HUES6 (cell line): ENCODE results near the gene MCFD2.

Source experiments
- H3K27ac ChIP-seq: 2 replicates; pipeline ENCODE4 v1.7.0; 2013; ENCODE audit warnings: low read depth, mild to moderate bottlenecking, low read length, inconsistent platforms
- H3K27me3 ChIP-seq: 2 replicates; pipeline ENCODE4 v1.6.1; 2013; ENCODE audit warnings: low read length; ENCODE audit not compliant: control insufficient read depth, insufficient read depth
- H3K36me3 ChIP-seq: 2 replicates; pipeline ENCODE4 v1.6.1; 2013; ENCODE audit warnings: low read length; ENCODE audit not compliant: control insufficient read depth, insufficient read depth
- H3K4me1 ChIP-seq: 2 replicates; pipeline ENCODE4 v1.6.1; 2013; ENCODE audit warnings: low read length; ENCODE audit not compliant: control insufficient read depth, insufficient read depth
- H3K4me3 ChIP-seq: 2 replicates; pipeline ENCODE4 v1.5.1; 2013; ENCODE audit warnings: low read depth, low read length
- H3K9ac ChIP-seq: one replicate; pipeline ENCODE4 v1.6.1; 2013; ENCODE audit warnings: mild to moderate bottlenecking, low read length
- H3K9me3 ChIP-seq: 2 replicates; pipeline ENCODE4 v1.6.1; 2013; ENCODE audit warnings: low read depth, low read length; ENCODE audit not compliant: control insufficient read depth, insufficient read depth

The MCFD2 gene

GRCh38 chr2:46870051-46870839 is 45.4 kb downstream of the MCFD2 start:
- peaks cover 10% of the 10 kb centered on the region; the same call in 1 of the 2 replicates for H3K4me1 ChIP-seq
- H3K36me3 ChIP-seq, result no peaks in the 10 kb centered on the region
- peaks cover 13% of the 10 kb centered on the region; the same call in 1 of the 2 replicates for H3K9me3 ChIP-seq
- no peak overlapping the region for H3K9ac ChIP-seq
- H3K4me3 ChIP-seq, result no peak overlapping the region
- H3K27ac ChIP-seq, result no peak overlapping the region
- H3K27me3 ChIP-seq, result no peaks in the 10 kb centered on the region

GRCh38 chr2:46869621-46870020 is 46.0 kb downstream of the MCFD2 start:
- Histone ChIP-seq H3K9me3 (peaks cover 19% of the 10 kb centered on the region; the same call in 1 of the 2 replicates), H3K4me1 (peaks cover 10% of the 10 kb centered on the region; the same call in 1 of the 2 replicates), H3K4me3 (no peak overlapping the region), H3K36me3 (no peaks in the 10 kb centered on the region), H3K9ac (no peak overlapping the region), H3K27me3 (no peaks in the 10 kb centered on the region), H3K27ac (no peak overlapping the region)

GRCh38 chr2:46866770-46867246 is 48.8 kb downstream of the MCFD2 start:
- no peak overlapping the region for H3K27ac ChIP-seq
- H3K4me1 ChIP-seq, result no peaks in the 10 kb centered on the region
- no peaks in the 10 kb centered on the region for H3K36me3 ChIP-seq
- H3K9me3 ChIP-seq, result peaks cover 13% of the 10 kb centered on the region; the same call in 1 of the 2 replicates
- no peak overlapping the region for H3K4me3 ChIP-seq
- no peaks in the 10 kb centered on the region for H3K27me3 ChIP-seq
- no peak overlapping the region for H3K9ac ChIP-seq

- H3K27ac ChIP-seq, result no peak overlapping the region
- no peak overlapping the region for H3K9ac ChIP-seq
Observed at GRCh38 chr2:46865181-46865970, 50.2 kb downstream of the MCFD2 start.

GRCh38 chr2:46863882-46864281 is 51.7 kb downstream of the MCFD2 start:
- H3K4me3 ChIP-seq, result no peak overlapping the region
- no peak overlapping the region for H3K9ac ChIP-seq
- H3K36me3 ChIP-seq, result no peaks in the 10 kb centered on the region
- no peaks in the 10 kb centered on the region for H3K4me1 ChIP-seq
- H3K9me3 ChIP-seq, result peaks cover 13% of the 10 kb centered on the region; the same call in 1 of the 2 replicates
- no peaks in the 10 kb centered on the region for H3K27me3 ChIP-seq
- no peak overlapping the region for H3K27ac ChIP-seq

More at GRCh38 chr2:46865181-46865970, 50.2 kb downstream of the MCFD2 start:
- Histone ChIP-seq H3K4me1 (no peaks in the 10 kb centered on the region), H3K9me3 (peaks cover 13% of the 10 kb centered on the region; the same call in 1 of the 2 replicates), H3K36me3 (no peaks in the 10 kb centered on the region), H3K27me3 (no peaks in the 10 kb centered on the region), H3K4me3 (no peak overlapping the region)

- H3K4me3 ChIP-seq, result no peak overlapping the region
- no peaks in the 10 kb centered on the region for H3K36me3 ChIP-seq
- H3K9ac ChIP-seq, result no peak overlapping the region
- no peaks in the 10 kb centered on the region for H3K4me1 ChIP-seq
- H3K27ac ChIP-seq, result no peak overlapping the region
- peaks cover 13% of the 10 kb centered on the region; the same call in 1 of the 2 replicates for H3K9me3 ChIP-seq
- H3K27me3 ChIP-seq, result no peaks in the 10 kb centered on the region
Observed at GRCh38 chr2:46862514-46862913, 53.1 kb downstream of the MCFD2 start.

- Histone ChIP-seq H3K4me3 (no peak overlapping the region), H3K9me3 (peaks cover 13% of the 10 kb centered on the region; the same call in 1 of the 2 replicates), H3K36me3 (no peaks in the 10 kb centered on the region), H3K27me3 (no peaks in the 10 kb centered on the region), H3K9ac (no peak overlapping the region), H3K4me1 (no peaks in the 10 kb centered on the region), H3K27ac (no peak overlapping the region)
Observed at GRCh38 chr2:46861916-46862315, 53.7 kb downstream of the MCFD2 start.

GRCh38 chr2:46859482-46859881 is 56.1 kb downstream of the MCFD2 start:
- no peaks in the 10 kb centered on the region for H3K4me1 ChIP-seq
- no peak overlapping the region for H3K9ac ChIP-seq
- no peak overlapping the region for H3K4me3 ChIP-seq
- no peaks in the 10 kb centered on the region for H3K27me3 ChIP-seq
- H3K9me3 ChIP-seq, result peaks cover 2% of the 10 kb centered on the region; the same call in 1 of the 2 replicates
- H3K27ac ChIP-seq, result no peak overlapping the region
- H3K36me3 ChIP-seq, result no peaks in the 10 kb centered on the region

- Histone ChIP-seq H3K4me3 (no peak overlapping the region), H3K27me3 (no peaks in the 10 kb centered on the region), H3K9ac (no peak overlapping the region), H3K36me3 (no peaks in the 10 kb centered on the region), H3K27ac (no peak overlapping the region), H3K9me3 (peaks cover 1% of the 10 kb centered on the region; the same call in 1 of the 2 replicates), H3K4me1 (no peaks in the 10 kb centered on the region)
Observed at GRCh38 chr2:46858702-46859090, 56.9 kb downstream of the MCFD2 start.

- Histone ChIP-seq H3K27me3 (no peaks in the 10 kb centered on the region), H3K4me3 (no peak overlapping the region), H3K4me1 (no peaks in the 10 kb centered on the region), H3K36me3 (no peaks in the 10 kb centered on the region), H3K9me3 (peaks cover 4% of the 10 kb centered on the region; the same call in 1 of the 2 replicates), H3K27ac (no peak overlapping the region), H3K9ac (no peak overlapping the region)
Observed at GRCh38 chr2:46857871-46858701, 57.5 kb downstream of the MCFD2 start.
